ENCODE data around the gene SAMD14.

GRCh38 chr17:50127697-50128361 lies 2.1 kb downstream of the SAMD14 start:
- no peak for TF ChIP-seq EZH2phosphoT487 (IDR thresholded peaks at IDR 0.05; ENCODE audit: unreplicated experiment)
- no peak for TF ChIP-seq CTCF (conservative IDR thresholded peaks at IDR 0.05; ENCODE audit: low read depth in 2 of 2)
- TF ChIP-seq POLR2AphosphoS5 (IDR thresholded peaks at IDR 0.05; ENCODE audit: low read depth): no peak
- no peak for TF ChIP-seq REST (IDR thresholded peaks at IDR 0.05; ENCODE audit: unreplicated experiment)
- no peak for TF ChIP-seq EZH2 (IDR thresholded peaks at IDR 0.05; ENCODE audit: low read depth, unreplicated experiment)
- no peak for TF ChIP-seq CREB1 (CRISPR knock-in tag; IDR thresholded peaks at IDR 0.05; ENCODE audit: low read depth)
- no peak for TF ChIP-seq JUNB (IDR thresholded peaks at IDR 0.05; ENCODE audit: unreplicated experiment)
- TF ChIP-seq STAT1 (IDR thresholded peaks at IDR 0.05; ENCODE audit: unreplicated experiment): no peak
- TF ChIP-seq ETS1 (IDR thresholded peaks at IDR 0.05): no peak
- TF ChIP-seq ZNF331 (CRISPR knock-in tag; IDR thresholded peaks at IDR 0.05; ENCODE audit: low read depth): no peak
- no peak for TF ChIP-seq ZNF114 (CRISPR knock-in tag; IDR thresholded peaks at IDR 0.05)

Data from GM23338 (cell line).